Thyroid gland (tissue), 4 donors: ENCODE data around the gene SLC23A3. TPM values are rescaled to one million over a fixed set of nuclear protein-coding genes. Genes with fewer than 3 reads are reported as not detected.
A peak's percentile ranks its signal among the peaks of the same experiment; 100 is the strongest.

Experiments used
- DNase-seq, 2 donors: peaks; one replicate each; pipeline ENCODE4 v3.0.0-alpha.2; 2019
- H3K27ac ChIP-seq, 3 donors: fragments of 200-600 bp; sonication (generic); 1 replicate in 2 of 3; 2 replicates in 1 of 3; pipeline ENCODE4 v1.5.1; 2016 to 2019; ENCODE audit warnings: mild to moderate bottlenecking in 1 of 3, moderate library complexity in 1 of 3
- H3K27me3 ChIP-seq: fragments of 200-600 bp; sonication (generic); one replicate; pipeline ENCODE4 v1.5.1; 2019
- H3K36me3 ChIP-seq, 2 donors: fragments of 200-600 bp; sonication (generic); one replicate each; pipeline ENCODE4 v1.5.1; 2016 to 2019
- H3K4me1 ChIP-seq, 2 donors: fragments of 200-600 bp; sonication (generic); one replicate each; pipeline ENCODE4 v1.5.1; 2017 to 2019
- H3K4me3 ChIP-seq, 3 donors: fragments of 200-600 bp; sonication (generic); replicated peaks in 1 of 3; 1 replicate in 2 of 3; 2 replicates in 1 of 3; pipeline ENCODE4 v1.5.1; 2016; ENCODE audit warnings: mild to moderate bottlenecking in 1 of 3
- H3K9me3 ChIP-seq: fragments of 200-600 bp; sonication (generic); one replicate; pipeline ENCODE4 v1.5.1; 2017
- CTCF ChIP-seq, 6 experiments: fragments of 200-600 bp in 3 of 6; fragments of 450-650 bp in 3 of 6; sonication (generic) in 3 of 6; IDR thresholded peaks; one replicate each; pipeline ENCODE4 v1.5.1; 2016 to 2019; ENCODE audit warnings: antibody characterized with exemption in 6 of 6, mild to moderate bottlenecking in 2 of 6, inconsistent platforms in 1 of 6, moderate library complexity in 1 of 6
- POLR2A ChIP-seq, 2 donors: fragments of 450-650 bp; IDR thresholded peaks; one replicate each; pipeline ENCODE4 v1.6.1; 2017; ENCODE audit warnings: antibody characterized with exemption in 2 of 2, mild to moderate bottlenecking in 2 of 2, moderate library complexity in 1 of 2
- WGBS, 2 donors: methylation state at CpG; one replicate each; pipeline ENCODE4 v1.1.5; 2017; 5-methylcytosine and 5-hydroxymethylcytosine counted together
- intact Hi-C: fragments of 100-400 bp; cut with DNase I; formaldehyde crosslinking; loops from one replicate; pipeline ENCODE4 v1.15.1; 2023
- total RNA-seq, 4 donors: library from RNA; depleted of rRNA; stranded (reverse); fragments of >200 nt; gene quantifications; one replicate each; pipeline ENCODE4 v1.2.3, GENCODE V29; 2016

The SLC23A3 gene
- total RNA-seq, 4 donors from 2014 or later = 1.1 to 3.9 (median 3.4) TPM

- TF ChIP-seq POLR2A (IDR thresholded peaks at IDR 0.05) = no peak
- no peak for TF ChIP-seq CTCF (IDR thresholded peaks at IDR 0.05)
- DNase-seq = no peak
- no peak overlapping the region for H3K4me3 ChIP-seq
- no peaks in the 10 kb centered on the region for H3K36me3 ChIP-seq
- H3K27me3 ChIP-seq = no peaks in the 10 kb centered on the region
- H3K27ac ChIP-seq = no peak overlapping the region
- no peaks in the 10 kb centered on the region for H3K9me3 ChIP-seq
- intact Hi-C loops = no loop called here
- 87 to 90% methylated on average over 5 of the region's 5 CpGs for WGBS, 2 donors
- peaks cover 0 to 5% of the 10 kb centered on the region in 2 donors for H3K4me1 ChIP-seq
These were observed 47.4 kb downstream of the SLC23A3 start for GRCh38 chr2:219122202-219122980.

- TF ChIP-seq POLR2A (IDR thresholded peaks at IDR 0.05) = no peak
- no peak for TF ChIP-seq CTCF (IDR thresholded peaks at IDR 0.05)
- DNase-seq = no peak
- H3K9me3 ChIP-seq = no peaks in the 10 kb centered on the region
- no peaks in the 10 kb centered on the region for H3K36me3 ChIP-seq
- intact Hi-C loops = no loop called here
- no peaks in the 10 kb centered on the region for H3K4me1 ChIP-seq
- H3K4me3 ChIP-seq = no peak overlapping the region
- no peaks in the 10 kb centered on the region for H3K27me3 ChIP-seq
- no peak overlapping the region for H3K27ac ChIP-seq
These were observed 49.7 kb downstream of the SLC23A3 start for GRCh38 chr2:219120082-219120481.

GRCh38 chr2:219119422-219120043 lies 50.3 kb downstream of the SLC23A3 start:
- Histone ChIP-seq H3K27me3 (no peaks in the 10 kb centered on the region), H3K36me3 (no peaks in the 10 kb centered on the region), H3K9me3 (no peaks in the 10 kb centered on the region), H3K4me1 (no peaks in the 10 kb centered on the region), H3K27ac (no peak overlapping the region), H3K4me3 (no peak overlapping the region)
- DNase-seq = peak; percentile 57 to 65
- intact Hi-C loops = no loop called here
- 59 to 61% methylated on average over 7 of the region's 7 CpGs for WGBS, 2 donors
- TF ChIP-seq POLR2A (IDR thresholded peaks at IDR 0.05) (no peak), CTCF (IDR thresholded peaks at IDR 0.05) (peak in 5 of 6 experiments; percentile 24 to 75 (median 49))

- Histone ChIP-seq H3K36me3 (no peaks in the 10 kb centered on the region), H3K4me3 (no peak overlapping the region), H3K27ac (no peak overlapping the region), H3K27me3 (no peaks in the 10 kb centered on the region), H3K9me3 (no peaks in the 10 kb centered on the region), H3K4me1 (no peaks in the 10 kb centered on the region)
- no peak for DNase-seq
- TF ChIP-seq POLR2A (IDR thresholded peaks at IDR 0.05) (no peak), CTCF (IDR thresholded peaks at IDR 0.05) (no peak)
- intact Hi-C loops = no loop called here
- 77 to 79% methylated on average over 12 of the region's 12 CpGs for WGBS, 2 donors
These were observed 51.3 kb downstream of the SLC23A3 start for GRCh38 chr2:219118504-219118903.
